ENCODE data around the gene SPTY2D1. TPM values are rescaled to one million over a fixed set of nuclear protein-coding genes. Genes with fewer than 3 reads are reported as not detected.

Gene SPTY2D1
- total RNA-seq, 1 donor from 2014 or later, result 12.3 TPM

GRCh38 chr11:18580113-18580766, 53.9 kb downstream of the SPTY2D1 start:
- no peaks in the 10 kb centered on the region for H3K4me1 ChIP-seq
- DNase-seq (ENCODE audit: low spot score), result no peak
- no peak overlapping the region for H3K4me2 ChIP-seq
- Mint-ChIP-seq H3K9me3 (no peaks in the 10 kb centered on the region), H3K4me1 (no peaks in the 10 kb centered on the region), H3K27ac (no peak overlapping the region), H3K4me3 (no peak overlapping the region), H3K27me3 (ENCODE audit: insufficient read depth, low read depth) (peaks cover 2% of the 10 kb centered on the region), H3K36me3 (peaks cover 2% of the 10 kb centered on the region)
- no peaks in the 10 kb centered on the region for H3K27me3 ChIP-seq
- H3F3A ChIP-seq (ENCODE audit: low read depth), result no peaks in the 10 kb centered on the region
- no peaks in the 10 kb centered on the region for H4K20me1 ChIP-seq (ENCODE audit: low read depth)
- no peak overlapping the region for H3K4me3 ChIP-seq
- H3K79me2 ChIP-seq (ENCODE audit: low read depth), result no peaks in the 10 kb centered on the region
- no peaks in the 10 kb centered on the region for H3K36me3 ChIP-seq
- H3K9ac ChIP-seq, result no peak overlapping the region
- H2AFZ ChIP-seq (replicated peaks), result no peak overlapping the region
- no peak for TF ChIP-seq EZH2phosphoT487 (IDR thresholded peaks at IDR 0.05)
- no peak for TF ChIP-seq EZH2 (IDR thresholded peaks at IDR 0.05)
- no peak for TF ChIP-seq CTCF (IDR thresholded peaks at IDR 0.05)
- no peak overlapping the region for H3K27ac ChIP-seq
- no peaks in the 10 kb centered on the region for H3K9me3 ChIP-seq (ENCODE audit: low read depth)

- Mint-ChIP-seq H3K36me3 (peaks cover 2% of the 10 kb centered on the region), H3K27ac (peak overlapping the region; percentile 26), H3K4me3 (no peak overlapping the region), H3K27me3 (ENCODE audit: insufficient read depth, low read depth) (no peaks in the 10 kb centered on the region), H3K4me1 (no peaks in the 10 kb centered on the region), H3K9me3 (no peaks in the 10 kb centered on the region)
- H4K20me1 ChIP-seq (ENCODE audit: low read depth), result no peaks in the 10 kb centered on the region
- no peaks in the 10 kb centered on the region for H3K27me3 ChIP-seq
- no peaks in the 10 kb centered on the region for H3F3A ChIP-seq (ENCODE audit: low read depth)
- H3K36me3 ChIP-seq, result no peaks in the 10 kb centered on the region
- H3K27ac ChIP-seq, result no peak overlapping the region
- no peak overlapping the region for H3K4me3 ChIP-seq
- H3K9ac ChIP-seq, result no peak overlapping the region
- H3K9me3 ChIP-seq (ENCODE audit: low read depth), result no peaks in the 10 kb centered on the region
- TF ChIP-seq CTCF (IDR thresholded peaks at IDR 0.05), result no peak
- TF ChIP-seq EZH2phosphoT487 (IDR thresholded peaks at IDR 0.05), result no peak
- no peak for TF ChIP-seq EZH2 (IDR thresholded peaks at IDR 0.05)
- H2AFZ ChIP-seq (replicated peaks), result no peak overlapping the region
- no peaks in the 10 kb centered on the region for H3K4me1 ChIP-seq
- H3K79me2 ChIP-seq (ENCODE audit: low read depth), result no peaks in the 10 kb centered on the region
- no peak overlapping the region for H3K4me2 ChIP-seq
- DNase-seq (ENCODE audit: low spot score), result no peak
Measured at GRCh38 chr11:18578975-18579598, 55.1 kb downstream of the SPTY2D1 start.

GRCh38 chr11:18575361-18575760, 58.8 kb downstream of the SPTY2D1 start:
- H3K36me3 Mint-ChIP-seq, result peaks cover 4% of the 10 kb centered on the region
- no peaks in the 10 kb centered on the region for H3K4me1 Mint-ChIP-seq
- Histone ChIP-seq H3K4me3 (no peak overlapping the region), H4K20me1 (ENCODE audit: low read depth) (no peaks in the 10 kb centered on the region), H3K27ac (no peak overlapping the region), H3K4me1 (no peaks in the 10 kb centered on the region), H3K79me2 (ENCODE audit: low read depth) (no peaks in the 10 kb centered on the region), H3F3A (ENCODE audit: low read depth) (no peaks in the 10 kb centered on the region), H3K9ac (no peak overlapping the region), H3K4me2 (no peak overlapping the region), H3K9me3 (ENCODE audit: low read depth) (no peaks in the 10 kb centered on the region), H2AFZ (replicated peaks) (no peak overlapping the region), H3K36me3 (no peaks in the 10 kb centered on the region), H3K27me3 (no peaks in the 10 kb centered on the region)
- no peak overlapping the region for H3K4me3 Mint-ChIP-seq
- DNase-seq (ENCODE audit: low spot score), result no peak
- H3K27me3 Mint-ChIP-seq (ENCODE audit: insufficient read depth, low read depth), result no peaks in the 10 kb centered on the region
- H3K27ac Mint-ChIP-seq, result no peak overlapping the region
- TF ChIP-seq EZH2phosphoT487 (IDR thresholded peaks at IDR 0.05) (no peak), EZH2 (IDR thresholded peaks at IDR 0.05) (no peak), CTCF (IDR thresholded peaks at IDR 0.05) (no peak)
- H3K9me3 Mint-ChIP-seq, result no peaks in the 10 kb centered on the region
